MM.1S (cell line): ENCODE data around the gene TCEANC.
"Not testable (repeated sequence)": the region's sequence is repeated elsewhere in the genome, so short reads cannot be mapped to it uniquely, and the experiment has no call there.

ENCODE experiments used
- DNase-seq: peaks from one replicate; pipeline ENCODE4 v3.0.0-alpha.2; 2015
- H2AFZ ChIP-seq: fragments of 300-600 bp; sonication (generic); 2 replicates; pipeline ENCODE4 v1.6.0; 2016; ENCODE audit warnings: antibody characterized with exemption, low read length
- H3F3A ChIP-seq: fragments of 300-600 bp; sonication (generic); 2 replicates; pipeline ENCODE4 v1.6.1; 2016; ENCODE audit warnings: mild to moderate bottlenecking, antibody characterized with exemption, low read length, moderate library complexity, mixed read lengths; ENCODE audit not compliant: insufficient read depth
- H3K27ac ChIP-seq: fragments of 300-600 bp; sonication (generic); 2 replicates; pipeline ENCODE4 v1.5.1; 2016; ENCODE audit warnings: mild to moderate bottlenecking, low read length
- H3K27me3 ChIP-seq: fragments of 300-600 bp; sonication (generic); replicated peaks from 2 replicates; pipeline ENCODE4 v1.6.0; 2016; ENCODE audit warnings: low read length; ENCODE audit not compliant: insufficient read depth
- H3K36me3 ChIP-seq: fragments of 300-600 bp; sonication (generic); replicated peaks from 2 replicates; pipeline ENCODE4 v1.6.1; 2016; ENCODE audit warnings: mild to moderate bottlenecking, low read length, mixed read lengths; ENCODE audit not compliant: insufficient read depth
- H3K4me1 ChIP-seq: fragments of 300-600 bp; sonication (generic); 2 replicates; pipeline ENCODE4 v1.6.1; 2016; ENCODE audit warnings: low read length, mixed read lengths
- H3K4me2 ChIP-seq: fragments of 300-600 bp; sonication (generic); 2 replicates; pipeline ENCODE4 v1.6.0; 2016; ENCODE audit warnings: low read depth, low read length
- H3K4me3 ChIP-seq: fragments of 300-600 bp; sonication (generic); 2 replicates; pipeline ENCODE4 v1.5.1; 2016; ENCODE audit warnings: low read length, mixed read lengths
- H3K79me2 ChIP-seq: fragments of 300-600 bp; sonication (generic); 2 replicates; pipeline ENCODE4 v1.6.1; 2016; ENCODE audit warnings: mixed run types, low read length, mixed read lengths
- H3K9ac ChIP-seq: fragments of 300-600 bp; sonication (generic); 2 replicates; pipeline ENCODE4 v1.6.1; 2016; ENCODE audit warnings: low read length, mixed read lengths
- H3K9me2 ChIP-seq: fragments of 300-600 bp; sonication (generic); replicated peaks from 2 replicates; pipeline ENCODE4 v1.6.1; 2016; ENCODE audit warnings: mild to moderate bottlenecking, low read length, mixed read lengths; ENCODE audit not compliant: insufficient read depth
- H3K9me3 ChIP-seq: fragments of 300-600 bp; sonication (generic); replicated peaks from 2 replicates; pipeline ENCODE4 v1.6.1; 2016; ENCODE audit warnings: mild to moderate bottlenecking, low read length, mixed read lengths; ENCODE audit not compliant: insufficient read depth
- H4K20me1 ChIP-seq: fragments of 300-600 bp; sonication (generic); 2 replicates; pipeline ENCODE4 v1.6.1; 2016; ENCODE audit warnings: mild to moderate bottlenecking, low read length, moderate library complexity, mixed read lengths; ENCODE audit not compliant: insufficient read depth
- CTCF ChIP-seq: fragments of 300-600 bp; sonication (generic); IDR thresholded peaks from 2 replicates; pipeline ENCODE4 v1.5.1; 2016; ENCODE audit warnings: antibody characterized with exemption, low read length, mixed read lengths
- EZH2 ChIP-seq: fragments of 300-600 bp; sonication (generic); optimal IDR thresholded peaks from 2 replicates; pipeline ENCODE3; 2017; ENCODE audit warnings: low read depth, mild to moderate bottlenecking, antibody characterized with exemption, low read length, mixed read lengths
- EZH2phosphoT487 ChIP-seq: fragments of 300-600 bp; sonication (generic); IDR thresholded peaks from 2 replicates; pipeline ENCODE4 v1.6.1; 2018; ENCODE audit warnings: antibody characterized with exemption, low read length

Gene TCEANC

GRCh38 chrX:13647709-13648212, 5.2 kb upstream of the TCEANC start:
- Histone ChIP-seq H3K27ac (no peak overlapping the region), H3K9ac (no peak overlapping the region), H4K20me1 (no peaks in the 10 kb centered on the region), H3K4me1 (no peaks in the 10 kb centered on the region), H3K9me2 (no peaks in the 10 kb centered on the region), H3K36me3 (no peaks in the 10 kb centered on the region), H3K4me2 (no peak overlapping the region), H3K9me3 (no peaks in the 10 kb centered on the region), H3K27me3 (no peaks in the 10 kb centered on the region), H3F3A (no peaks in the 10 kb centered on the region), H2AFZ (no peak overlapping the region), H3K4me3 (no peak overlapping the region), H3K79me2 (no peaks in the 10 kb centered on the region)
- no peak for TF ChIP-seq EZH2phosphoT487
- no peak for TF ChIP-seq CTCF
- no peak for TF ChIP-seq EZH2
- no peak for DNase-seq

GRCh38 chrX:13648336-13648735, 4.6 kb upstream of the TCEANC start:
- not testable (repeated sequence) for H3K79me2 ChIP-seq, H3K36me3 ChIP-seq, H3K27me3 ChIP-seq, H2AFZ ChIP-seq, H3K4me3 ChIP-seq, H4K20me1 ChIP-seq, H3K9ac ChIP-seq, H3K9me2 ChIP-seq, H3F3A ChIP-seq, H3K4me2 ChIP-seq, H3K27ac ChIP-seq, H3K4me1 ChIP-seq, H3K9me3 ChIP-seq, DNase-seq

- peaks cover 9% of the 10 kb centered on the region; the same call in 1 of the 2 replicates for H3F3A ChIP-seq
- H3K9me3 ChIP-seq: no peaks in the 10 kb centered on the region
- no peak overlapping the region for H3K9ac ChIP-seq
- H3K4me3 ChIP-seq: no peak overlapping the region
- no peak overlapping the region for H3K4me2 ChIP-seq
- no peaks in the 10 kb centered on the region for H3K27me3 ChIP-seq
- TF ChIP-seq EZH2 (no peak), EZH2phosphoT487 (no peak), CTCF (no peak)
- no peaks in the 10 kb centered on the region for H3K9me2 ChIP-seq
- peaks cover 7% of the 10 kb centered on the region; the same call in 1 of the 2 replicates for H3K4me1 ChIP-seq
- peaks cover 12% of the 10 kb centered on the region for H3K79me2 ChIP-seq
- H3K27ac ChIP-seq: no peak overlapping the region
- H3K36me3 ChIP-seq: no peaks in the 10 kb centered on the region
- H4K20me1 ChIP-seq: no peaks in the 10 kb centered on the region
- H2AFZ ChIP-seq: no peak overlapping the region
- DNase-seq: no peak
Measured at GRCh38 chrX:13649838-13650237, 3.1 kb upstream of the TCEANC start.

- Histone ChIP-seq H3K36me3 (no peaks in the 10 kb centered on the region), H3K79me2 (peaks cover 14% of the 10 kb centered on the region), H3F3A (peaks cover 9% of the 10 kb centered on the region; the same call in 1 of the 2 replicates), H3K27ac (no peak overlapping the region), H4K20me1 (no peaks in the 10 kb centered on the region), H3K4me2 (no peak overlapping the region), H3K27me3 (no peaks in the 10 kb centered on the region), H3K9ac (no peak overlapping the region), H3K9me3 (no peaks in the 10 kb centered on the region), H3K4me3 (no peak overlapping the region), H3K9me2 (no peaks in the 10 kb centered on the region), H2AFZ (no peak overlapping the region), H3K4me1 (peaks cover 7% of the 10 kb centered on the region; the same call in 1 of the 2 replicates)
- DNase-seq: no peak
- no peak for TF ChIP-seq EZH2phosphoT487
- TF ChIP-seq CTCF: no peak
- TF ChIP-seq EZH2: no peak
Measured at GRCh38 chrX:13650318-13650717, 2.6 kb upstream of the TCEANC start.
